Forelimb muscle (tissue), 1 donor: ENCODE measurements around the gene PDE11A. TPM values are rescaled to one million over a fixed set of nuclear protein-coding genes. Genes with fewer than 3 reads are reported as not detected.
"Not testable (repeated sequence)": the region's sequence is repeated elsewhere in the genome, so short reads cannot be mapped to it uniquely, and the experiment has no call there.

ENCODE experiments used
- DNase-seq: peaks from one replicate; pipeline ENCODE4 v3.0.0-alpha.2; 2013; ENCODE audit warnings: low read depth
- polyA plus RNA-seq: library from polyadenylated mRNA; unstranded; fragments of 120-200 nt; gene quantifications from one replicate; pipeline ENCODE4 v1.2.1, GENCODE V29; 2013; ENCODE audit not compliant: insufficient read length

The PDE11A gene
- polyA plus RNA-seq, 1 donor, result 1.00 TPM

- no peak for DNase-seq
Observed at GRCh38 chr2:177882501-177882900, 190.1 kb downstream of the PDE11A start.

GRCh38 chr2:177881921-177882320 is 190.7 kb downstream of the PDE11A start:
- DNase-seq, result no peak

GRCh38 chr2:177881008-177881747 is 191.4 kb downstream of the PDE11A start:
- DNase-seq, result no peak

DNA sequence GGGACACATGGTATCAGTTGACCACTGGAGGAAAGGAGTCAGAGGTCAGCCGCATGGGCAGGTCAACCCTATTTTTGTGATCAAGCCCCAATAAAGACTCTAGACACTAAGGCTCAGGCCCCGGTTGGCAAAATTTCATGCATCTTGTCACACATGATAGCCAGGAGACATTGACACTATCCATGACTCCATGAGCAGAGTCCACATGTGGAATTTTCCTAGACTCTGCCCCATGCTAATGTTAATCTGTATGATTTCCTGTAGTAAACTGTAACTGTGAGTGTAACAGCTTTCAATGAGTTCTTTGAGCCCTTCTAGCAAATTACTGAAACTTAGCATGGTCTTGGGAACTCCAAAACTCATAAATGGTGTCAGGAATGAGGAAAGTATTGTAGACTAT is 192.3 kb downstream of the PDE11A start:
- DNase-seq, result no peak

- no peak for DNase-seq
Observed at GRCh38 chr2:177876950-177877349, 195.6 kb downstream of the PDE11A start.

GRCh38 chr2:177874686-177875085 is 197.9 kb downstream of the PDE11A start:
- DNase-seq, result no peak

GRCh38 chr2:177873915-177874314 is 198.7 kb downstream of the PDE11A start:
- DNase-seq, result no peak

DNA sequence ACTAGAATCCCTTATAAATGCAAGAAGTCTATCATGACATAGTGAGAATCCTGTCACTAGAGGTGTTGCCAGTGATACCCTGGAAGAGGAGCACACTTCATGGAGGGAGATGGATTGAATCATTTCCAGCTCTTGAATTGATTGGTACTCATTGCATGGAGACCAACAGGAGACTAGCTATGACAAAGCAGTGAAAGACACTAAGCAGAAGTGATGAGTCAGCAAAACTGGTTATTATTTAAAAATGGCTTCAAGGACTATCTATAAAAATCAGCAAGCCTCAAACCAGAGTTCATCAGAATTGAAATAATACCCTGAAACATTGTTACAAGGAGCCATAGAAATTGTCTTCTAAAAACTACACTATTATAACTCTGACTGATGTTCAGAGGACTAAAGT is 200.3 kb downstream of the PDE11A start:
- DNase-seq, result no peak

GRCh38 chr2:177869912-177870311 is 202.7 kb downstream of the PDE11A start:
- no peak for DNase-seq

GRCh38 chr2:177869209-177869608 is 203.4 kb downstream of the PDE11A start:
- no peak for DNase-seq

GRCh38 chr2:177868806-177869205 is 203.8 kb downstream of the PDE11A start:
- DNase-seq, result no peak

DNA sequence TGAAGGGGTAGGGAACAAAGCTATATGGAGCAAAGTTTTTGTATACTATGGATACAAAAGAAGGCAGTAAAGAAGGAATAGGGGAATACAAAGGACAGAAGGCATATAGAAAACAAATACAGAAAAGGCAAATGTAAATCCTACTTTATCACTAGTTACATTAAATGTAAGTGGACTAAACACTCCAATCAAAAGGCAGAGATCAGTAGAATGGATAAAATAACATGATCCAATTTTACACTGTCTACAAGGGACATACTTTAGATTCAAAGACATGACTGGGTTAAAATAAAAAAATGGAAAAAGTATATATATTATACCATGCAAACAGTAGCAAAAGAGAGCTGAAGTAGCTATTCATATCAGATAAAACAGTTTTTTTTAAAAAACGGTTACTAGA is 215.0 kb downstream of the PDE11A start:
- DNase-seq, result no peak

DNA sequence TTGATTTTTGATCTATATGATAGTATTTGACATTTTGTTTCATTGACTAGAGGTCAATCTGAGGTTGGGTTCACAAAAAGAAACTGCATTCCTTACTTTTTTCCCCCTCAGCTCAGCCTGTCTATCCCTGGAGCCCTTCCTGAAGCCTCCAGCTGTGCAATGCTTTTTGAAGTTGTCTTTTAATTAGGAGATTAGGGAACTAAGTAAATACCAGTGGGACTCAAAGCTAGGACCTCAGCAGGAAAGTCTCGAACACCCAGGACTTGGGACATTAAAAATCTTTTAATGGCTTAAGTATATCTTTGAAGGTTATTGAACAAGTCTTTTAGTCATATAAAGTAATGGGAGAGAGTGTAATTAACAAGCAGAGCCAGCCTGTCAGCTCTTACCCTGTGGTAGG is 220.2 kb downstream of the PDE11A start:
- DNase-seq, result no peak

GRCh38 chr2:177843188-177843587 is 229.4 kb downstream of the PDE11A start:
- DNase-seq, result no peak

DNA sequence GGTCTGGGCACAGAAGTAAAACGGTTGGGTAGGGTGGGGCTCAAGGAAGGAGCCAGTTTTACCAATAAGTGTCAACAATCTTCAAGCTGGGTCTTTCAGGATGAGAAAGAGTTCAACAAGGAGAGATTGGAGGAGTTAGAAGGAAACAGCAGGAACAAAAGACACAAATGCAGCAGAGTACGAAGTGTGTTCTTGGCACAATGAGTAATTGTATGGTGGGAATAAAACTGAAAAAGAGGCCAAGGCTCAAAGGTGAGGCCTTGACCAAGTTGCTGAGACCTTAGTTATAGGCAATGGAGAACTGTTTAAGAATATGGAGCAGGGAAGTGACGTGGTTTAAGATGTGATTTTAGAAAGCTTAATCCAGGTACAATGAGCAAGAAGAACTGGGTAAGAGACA is 230.3 kb downstream of the PDE11A start:
- DNase-seq, result no peak

DNA sequence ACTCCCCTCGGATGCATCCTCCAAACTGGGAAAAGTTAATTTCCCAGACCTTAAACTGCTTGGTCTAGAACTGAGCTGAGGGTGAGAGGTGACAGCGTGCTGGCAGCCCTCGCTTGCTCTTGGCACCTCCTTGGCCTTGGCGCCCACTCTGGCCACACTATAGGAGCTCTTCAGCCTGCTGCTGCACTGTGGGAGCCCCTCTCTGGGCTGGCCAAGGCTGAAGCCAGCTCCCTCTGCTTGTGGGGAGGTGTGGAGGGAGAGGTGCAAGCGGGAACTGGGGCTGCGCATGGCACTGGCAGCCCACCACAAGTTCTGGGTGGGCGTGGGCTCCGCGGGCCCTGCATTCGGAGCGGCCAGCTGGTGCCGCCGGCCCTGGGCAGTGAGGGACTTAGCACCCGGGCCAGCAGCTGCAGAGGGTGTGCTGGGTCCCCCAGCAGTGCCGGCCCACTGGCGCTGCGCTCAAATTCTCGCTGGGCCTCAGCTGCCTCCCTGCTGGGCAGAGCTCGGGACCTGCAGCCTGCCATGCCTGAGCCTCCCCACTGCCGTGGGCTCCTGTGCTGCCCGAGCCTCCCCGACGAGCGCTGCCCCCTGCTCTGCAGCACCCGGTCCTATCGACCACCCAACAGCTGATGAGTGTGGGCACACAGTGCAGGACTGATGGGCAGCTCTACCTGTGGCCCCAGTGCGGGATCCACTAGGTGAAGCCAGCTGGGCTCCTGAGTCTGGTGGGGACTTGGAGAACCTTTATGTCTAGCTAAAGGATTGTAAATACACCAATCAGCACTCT is 237.0 kb downstream of the PDE11A start:
- DNase-seq, result not testable (repeated sequence)

DNA sequence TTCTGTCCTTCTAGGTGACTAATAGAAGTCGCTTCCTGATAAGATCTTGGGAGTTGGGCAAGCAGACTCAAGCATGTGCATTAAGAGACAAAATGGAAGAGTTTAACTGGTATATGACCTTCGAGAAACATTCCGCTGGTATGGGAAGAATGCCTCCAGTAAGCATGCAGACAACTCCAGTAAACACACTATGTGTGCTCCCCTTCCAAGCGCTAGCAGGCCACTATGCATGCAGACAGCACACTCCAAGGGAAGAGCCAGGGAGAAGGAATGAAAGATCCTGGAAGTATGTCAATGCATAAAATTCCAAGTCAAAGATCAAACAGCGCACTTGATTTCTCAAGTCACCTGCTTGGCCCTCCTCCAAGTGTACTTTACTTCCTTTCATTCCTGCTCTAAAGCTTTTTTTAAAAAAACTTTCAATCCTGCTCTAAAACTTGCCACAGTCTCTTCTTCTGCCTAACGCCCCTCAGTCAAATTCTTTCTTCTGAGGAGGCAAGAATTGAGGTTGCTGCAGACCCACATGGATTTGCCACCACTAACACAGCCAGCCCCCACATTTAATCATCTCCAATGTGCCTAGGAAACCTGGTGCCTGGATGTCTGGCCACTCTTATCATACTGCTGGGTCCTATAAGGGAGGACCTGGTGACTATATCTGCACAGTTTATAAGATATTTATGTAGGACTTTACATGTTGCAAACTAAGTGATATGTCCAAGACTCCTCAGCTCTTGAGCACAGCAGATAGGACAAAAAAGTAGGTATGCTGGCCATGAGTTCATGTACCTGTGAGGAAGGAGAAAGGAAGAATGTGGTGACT is 239.8 kb downstream of the PDE11A start:
- DNase-seq, result no peak

DNA sequence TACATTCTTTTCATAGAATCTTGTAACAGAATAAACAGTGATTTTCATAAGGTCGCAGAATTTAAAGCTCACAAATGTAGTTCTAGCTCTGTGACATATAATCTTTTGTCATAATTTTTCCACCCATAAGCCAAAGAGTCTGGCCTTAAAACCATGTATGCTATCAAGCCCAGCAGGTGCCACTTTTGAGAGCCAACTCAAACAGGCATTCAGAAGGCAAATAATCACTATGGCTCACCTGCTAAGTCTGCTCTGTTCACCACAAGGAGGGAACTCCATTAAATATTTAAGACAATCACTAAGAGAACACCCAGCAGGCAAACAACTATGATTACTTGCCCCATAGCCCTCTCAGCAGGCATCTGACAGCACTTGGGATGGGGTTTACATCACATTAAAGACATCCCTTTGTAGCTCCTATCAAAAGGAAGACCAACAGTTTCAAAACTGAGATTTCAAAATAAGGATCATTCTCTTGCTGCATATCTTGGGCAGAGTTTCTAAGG is 241.6 kb downstream of the PDE11A start:
- DNase-seq, result no peak

DNA sequence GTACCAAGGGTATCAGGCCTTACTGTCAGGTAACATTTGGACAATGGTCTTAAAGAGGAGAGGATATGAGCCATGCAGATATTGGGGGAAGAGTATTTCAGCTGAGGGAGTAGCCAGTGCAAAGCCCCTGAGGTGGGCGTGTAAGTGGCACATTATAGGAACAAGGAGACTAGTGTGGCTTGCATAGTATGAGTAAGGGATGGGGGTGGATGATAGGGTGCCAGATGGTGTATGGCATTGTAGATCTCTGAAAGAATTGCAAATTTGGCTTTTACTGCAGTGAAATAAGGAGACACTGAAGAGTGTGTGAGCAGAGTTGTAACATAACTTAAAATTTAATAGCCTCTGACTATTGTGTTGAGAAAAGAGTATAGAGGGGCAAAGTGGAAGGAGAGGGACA is 244.0 kb downstream of the PDE11A start:
- no peak for DNase-seq

DNA sequence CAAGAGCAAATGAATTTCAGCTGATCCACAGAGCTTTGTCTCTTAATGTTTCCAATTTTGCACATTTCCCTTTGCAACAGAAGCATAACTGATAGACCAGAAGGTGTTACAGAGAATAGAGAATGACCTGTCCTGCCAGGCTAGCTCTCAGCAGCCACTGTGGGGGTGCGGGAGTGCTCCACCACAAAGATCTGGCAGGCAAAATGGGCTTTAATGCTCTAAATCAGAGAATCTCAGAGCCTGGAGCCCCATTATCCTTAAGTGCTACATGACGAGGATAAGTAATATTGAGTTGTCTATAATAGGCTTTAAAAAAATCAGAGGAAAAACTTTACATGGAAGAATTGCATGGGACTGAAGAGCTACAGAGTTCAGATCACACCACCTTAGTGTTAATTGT is 245.7 kb downstream of the PDE11A start:
- DNase-seq, result no peak

- DNase-seq, result no peak
Observed at GRCh38 chr2:177822941-177823340, 249.6 kb downstream of the PDE11A start.

GRCh38 chr2:177818412-177818811 is 254.2 kb downstream of the PDE11A start:
- no peak for DNase-seq
